Activated B cell treated with CpG ODN at 0.5 μM for 24 hours (primary cell): ENCODE results near the gene PRRT1B. TPM values are rescaled to one million over a fixed set of nuclear protein-coding genes. Genes with fewer than 3 reads are reported as not detected.

Experiments used
- ATAC-seq: fragments of 200-7000 bp; cut with Tn5 transposase; one replicate; pipeline ENCODE4 v1.10.0; 2021; ENCODE audit warnings: low read depth, mild to moderate bottlenecking, moderate library complexity
- CTCF ChIA-PET: fragments of 350-600 bp; sonication (Branson Sonifier 250); formaldehyde crosslinking; loops from one replicate; lab custom pipeline; 2021; ENCODE audit warnings: antibody characterized with exemption; lab: Charles Lee
- POLR2A ChIA-PET: fragments of 350-600 bp; sonication (Branson Sonifier 250); formaldehyde crosslinking; loops from one replicate; lab custom pipeline; 2021; ENCODE audit warnings: antibody characterized with exemption; lab: Charles Lee
- DNase-seq: peaks from one replicate; pipeline ENCODE4 v3.0.0; 2022
- H3K27ac Mint-ChIP-seq: one replicate; pipeline ENCODE4 v1.8.0; 2020; ENCODE audit warnings: mixed read lengths
- H3K27me3 Mint-ChIP-seq: one replicate; pipeline ENCODE4 v1.8.0; 2021; ENCODE audit warnings: mixed read lengths
- H3K36me3 Mint-ChIP-seq: one replicate; pipeline ENCODE4 v1.8.0; 2021; ENCODE audit warnings: low read depth, mixed read lengths
- H3K4me1 Mint-ChIP-seq: one replicate; pipeline ENCODE4 v1.8.0; 2021; ENCODE audit warnings: mixed read lengths
- H3K4me3 Mint-ChIP-seq: one replicate; pipeline ENCODE4 v1.8.0; 2020; ENCODE audit warnings: mild to moderate bottlenecking, mixed read lengths
- H3K9me3 Mint-ChIP-seq: one replicate; pipeline ENCODE4 v1.8.0; 2020; ENCODE audit warnings: mixed read lengths
- intact Hi-C: fragments of 100-400 bp; cut with micrococcal nuclease; formaldehyde crosslinking; loops from one replicate; pipeline ENCODE4 v1.15.1; 2024
- total RNA-seq: library from RNA; stranded (reverse); gene quantifications from 2 replicates; pipeline ENCODE4 v1.2.3, GENCODE V29; 2022
- TF ChIP-seq, protein P1 (sequence below): fragments of 200-600 bp; IDR thresholded peaks from one replicate; pipeline ENCODE4 v1.8.0; 2022; ENCODE audit warnings: antibody characterized with exemption, mild to moderate bottlenecking

Gene PRRT1B
- total RNA-seq, 1 donor from 2014 or later, result not detected

DNA sequence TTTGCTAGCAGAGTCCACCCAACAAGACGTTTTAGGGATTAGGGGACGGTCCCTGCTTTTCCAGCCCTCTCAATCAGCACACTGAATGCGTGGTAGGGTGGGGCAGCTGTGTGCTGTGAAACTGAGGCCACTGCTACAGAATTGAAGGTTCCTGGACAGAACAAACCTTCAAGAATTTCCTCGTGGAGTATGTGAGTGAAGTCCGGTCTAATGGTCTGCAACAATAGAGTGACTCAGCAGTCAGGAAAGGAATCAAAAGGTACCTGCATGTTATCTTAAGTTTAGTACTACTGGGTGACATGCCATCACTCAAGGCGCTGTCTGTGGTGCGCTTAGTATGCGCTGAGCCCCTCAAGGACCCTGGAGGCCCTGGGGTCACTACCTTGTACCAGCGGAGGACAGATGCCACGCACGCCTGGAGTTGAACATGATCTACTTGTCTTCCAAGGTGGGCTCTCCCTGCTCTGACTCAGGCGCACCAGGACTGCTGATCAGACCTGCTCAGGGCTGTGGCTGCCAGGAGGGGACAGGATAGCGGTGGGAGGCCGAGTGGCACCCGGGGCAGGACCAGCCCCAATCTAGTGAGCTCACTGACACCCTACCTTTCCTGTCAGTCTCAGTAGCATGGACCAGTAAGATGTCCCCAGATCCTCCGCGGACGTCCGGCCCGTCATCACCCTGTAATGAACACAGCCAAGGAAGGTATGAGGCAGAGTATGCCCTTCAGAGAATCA, 50.5 kb downstream of the PRRT1B start:
- DNase-seq (no peak), ATAC-seq (no peak)
- ChIA-PET POLR2A (no interaction called here), CTCF (no interaction called here)
- Mint-ChIP-seq H3K4me3 (no peak overlapping the region), H3K4me1 (peaks cover 14% of the 10 kb centered on the region), H3K9me3 (no peaks in the 10 kb centered on the region), H3K36me3 (peaks cover 89% of the 10 kb centered on the region), H3K27me3 (no peaks in the 10 kb centered on the region), H3K27ac (peak overlapping the region; percentile 61)
- TF ChIP-seq, protein P1, sequence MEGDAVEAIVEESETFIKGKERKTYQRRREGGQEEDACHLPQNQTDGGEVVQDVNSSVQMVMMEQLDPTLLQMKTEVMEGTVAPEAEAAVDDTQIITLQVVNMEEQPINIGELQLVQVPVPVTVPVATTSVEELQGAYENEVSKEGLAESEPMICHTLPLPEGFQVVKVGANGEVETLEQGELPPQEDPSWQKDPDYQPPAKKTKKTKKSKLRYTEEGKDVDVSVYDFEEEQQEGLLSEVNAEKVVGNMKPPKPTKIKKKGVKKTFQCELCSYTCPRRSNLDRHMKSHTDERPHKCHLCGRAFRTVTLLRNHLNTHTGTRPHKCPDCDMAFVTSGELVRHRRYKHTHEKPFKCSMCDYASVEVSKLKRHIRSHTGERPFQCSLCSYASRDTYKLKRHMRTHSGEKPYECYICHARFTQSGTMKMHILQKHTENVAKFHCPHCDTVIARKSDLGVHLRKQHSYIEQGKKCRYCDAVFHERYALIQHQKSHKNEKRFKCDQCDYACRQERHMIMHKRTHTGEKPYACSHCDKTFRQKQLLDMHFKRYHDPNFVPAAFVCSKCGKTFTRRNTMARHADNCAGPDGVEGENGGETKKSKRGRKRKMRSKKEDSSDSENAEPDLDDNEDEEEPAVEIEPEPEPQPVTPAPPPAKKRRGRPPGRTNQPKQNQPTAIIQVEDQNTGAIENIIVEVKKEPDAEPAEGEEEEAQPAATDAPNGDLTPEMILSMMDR, result no peak
- intact Hi-C loops, result no loop called here

DNA sequence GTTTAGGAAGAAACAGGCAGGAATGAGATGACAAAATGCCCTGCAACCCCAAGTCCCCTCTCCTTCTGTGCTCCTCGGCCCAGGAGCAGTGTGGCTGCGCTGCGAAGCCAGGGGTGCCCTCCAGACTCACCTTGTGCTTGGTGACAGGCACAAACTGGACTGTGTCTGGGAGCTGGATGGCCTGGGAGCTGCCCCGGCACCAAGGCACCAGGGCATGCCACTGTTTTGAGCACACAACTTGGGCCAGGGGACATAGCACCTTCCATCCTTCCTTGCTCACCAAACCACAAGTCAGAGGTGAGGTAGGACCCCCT, 51.1 kb downstream of the PRRT1B start:
- Mint-ChIP-seq H3K4me1 (peaks cover 8% of the 10 kb centered on the region), H3K27me3 (no peaks in the 10 kb centered on the region), H3K4me3 (no peak overlapping the region), H3K9me3 (no peaks in the 10 kb centered on the region), H3K27ac (no peak overlapping the region), H3K36me3 (peaks cover 88% of the 10 kb centered on the region)
- ChIA-PET CTCF (no interaction called here), POLR2A (interaction anchor here (2.0 kb wide), 1 partner anchor 148 kb away, joined by 4 read pairs; no protein-coding TSS in a partner anchor)
- DNase-seq (no peak), ATAC-seq (no peak)
- TF ChIP-seq, protein P1, result no peak
- intact Hi-C loops, result no loop called here

DNA sequence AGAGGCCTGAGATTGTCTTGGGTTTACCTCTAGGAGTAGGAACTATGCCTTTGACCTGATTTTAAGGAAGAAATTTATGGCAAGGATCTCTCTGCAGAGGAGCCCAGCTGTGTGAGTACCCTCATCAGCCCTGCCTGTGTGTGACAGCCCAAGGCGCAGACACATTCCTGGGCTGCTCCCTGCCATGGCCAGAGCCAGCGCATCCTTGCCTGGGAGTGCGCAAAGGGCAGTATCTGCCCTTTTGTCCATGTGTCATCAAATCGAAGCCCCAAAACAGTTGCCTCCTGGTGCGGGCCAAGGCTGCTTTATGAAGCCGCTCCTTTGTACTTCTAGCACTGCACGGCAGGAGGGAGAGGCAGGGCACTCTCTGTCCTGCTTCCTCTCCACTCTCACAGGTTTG, 51.9 kb downstream of the PRRT1B start:
- Mint-ChIP-seq H3K4me1 (no peaks in the 10 kb centered on the region), H3K9me3 (no peaks in the 10 kb centered on the region), H3K27me3 (no peaks in the 10 kb centered on the region), H3K27ac (no peak overlapping the region), H3K36me3 (peaks cover 89% of the 10 kb centered on the region), H3K4me3 (no peak overlapping the region)
- DNase-seq (no peak), ATAC-seq (no peak)
- TF ChIP-seq, protein P1, result no peak
- intact Hi-C loops, result no loop called here
- ChIA-PET POLR2A (interaction anchor here (2.0 kb wide), 1 partner anchor 147 kb away, joined by 4 read pairs; no protein-coding TSS in a partner anchor), CTCF (no interaction called here)

DNA sequence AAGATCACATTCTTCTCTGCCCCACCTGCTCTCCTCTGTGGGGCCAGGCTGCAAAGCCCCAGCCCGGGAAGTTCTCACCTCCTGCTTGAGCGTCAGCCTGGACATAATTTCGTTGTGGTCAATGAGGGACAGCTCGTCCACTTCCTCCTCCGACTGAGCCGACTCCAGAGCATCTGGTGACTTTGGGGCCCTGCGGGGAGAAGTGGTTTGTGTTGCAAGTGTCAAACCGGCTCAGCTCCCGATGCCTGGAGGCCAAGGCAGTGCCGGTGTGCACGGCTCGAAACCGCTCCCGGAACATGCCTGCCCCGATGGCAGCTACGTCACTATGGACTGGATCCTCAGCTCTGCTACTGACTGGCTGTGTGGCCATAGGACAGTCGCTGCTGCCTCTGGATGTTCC, 52.8 kb downstream of the PRRT1B start:
- Mint-ChIP-seq H3K4me3 (no peak overlapping the region), H3K27me3 (no peaks in the 10 kb centered on the region), H3K9me3 (no peaks in the 10 kb centered on the region), H3K4me1 (no peaks in the 10 kb centered on the region), H3K36me3 (peaks cover 92% of the 10 kb centered on the region), H3K27ac (peak overlapping the region; percentile 46)
- intact Hi-C loops, result no loop called here
- ChIA-PET CTCF (interaction anchor here (1.2 kb wide), 1 partner anchor 24 kb away, joined by 3 read pairs; no protein-coding TSS in a partner anchor), POLR2A (interaction anchor here (2.0 kb wide), 1 partner anchor 146 kb away, joined by 4 read pairs; no protein-coding TSS in a partner anchor)
- ATAC-seq, result no peak
- no peak for DNase-seq
- TF ChIP-seq, protein P1, result no peak

DNA sequence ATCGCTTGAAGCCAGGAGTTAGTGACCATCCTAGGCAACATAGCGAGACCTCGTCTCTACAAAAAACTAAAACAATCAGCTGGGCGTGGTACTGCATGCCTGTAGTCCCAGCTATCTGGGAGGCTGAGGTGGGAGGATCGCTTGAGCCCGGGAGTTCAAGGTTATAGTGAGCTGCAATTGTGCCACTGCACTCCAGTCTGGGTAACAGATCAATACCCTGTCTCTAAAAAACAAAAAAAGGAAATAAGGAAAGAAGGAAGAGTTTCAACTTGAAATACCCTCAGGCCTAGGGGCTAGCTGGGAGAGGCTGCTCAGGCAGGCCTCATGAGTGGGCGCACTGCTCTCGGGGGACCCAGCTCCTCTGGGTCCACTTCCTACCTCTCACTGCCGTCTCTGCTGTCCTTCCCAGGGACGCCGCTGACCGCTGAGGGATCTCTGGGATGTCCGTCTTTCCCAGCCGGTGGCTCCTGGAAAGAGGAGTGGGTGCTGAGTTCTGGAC, 56.4 kb downstream of the PRRT1B start:
- Mint-ChIP-seq H3K9me3 (no peaks in the 10 kb centered on the region), H3K27ac (peak overlapping the region; percentile 31), H3K27me3 (no peaks in the 10 kb centered on the region), H3K4me3 (peak overlapping the region; percentile 7), H3K36me3 (peaks cover 93% of the 10 kb centered on the region), H3K4me1 (no peaks in the 10 kb centered on the region)
- CTCF ChIA-PET, result interaction anchor here (1.1 kb wide), 2 partner anchors 138 to 143 kb away, joined by 5 to 6 read pairs; partner anchors contain the start of gene RAPGEF1
- POLR2A ChIA-PET, result interaction anchor here (0.6 to 1.9 kb wide), 2 partner anchors 139 to 767 kb away, joined by 3 to 5 read pairs; partner anchors contain the start of gene RAPGEF1
- no peak for ATAC-seq
- DNase-seq, result no peak
- TF ChIP-seq, protein P1, result no peak
- intact Hi-C loops, result no loop called here
